Astrocyte (in vitro differentiated cells and primary cell): ENCODE measurements around the gene KRTAP5-1. TPM values are rescaled to one million over a fixed set of nuclear protein-coding genes. Genes with fewer than 3 reads are reported as not detected.

Experiments
- DNase-seq: peaks from one replicate; pipeline ENCODE4 v3.0.0-alpha.2; 2010; ENCODE audit warnings: low read depth
- FAIRE-seq: peaks from 2 replicates; lab custom pipeline; 2011; peaks lifted over from hg19 to GRCh38; lab: Jason Lieb, UNC
- H2AFZ ChIP-seq: 2 replicates; pipeline ENCODE4 v1.6.0; 2012; ENCODE audit warnings: low read depth, low read length, inconsistent platforms
- H3K27ac ChIP-seq: 2 replicates; pipeline ENCODE4 v1.5.1; 2011; ENCODE audit warnings: low read depth, low read length, inconsistent platforms
- H3K27me3 ChIP-seq: 2 replicates; pipeline ENCODE4 v1.6.0; 2011; ENCODE audit warnings: low read length, inconsistent platforms; ENCODE audit not compliant: insufficient read depth
- H3K36me3 ChIP-seq: 2 replicates; pipeline ENCODE4 v1.5.1; 2011; ENCODE audit warnings: low read length, inconsistent platforms; ENCODE audit not compliant: insufficient read depth
- H3K4me1 ChIP-seq: 2 replicates; pipeline ENCODE4 v1.5.1; 2011; ENCODE audit warnings: low read length, inconsistent platforms; ENCODE audit not compliant: insufficient read depth
- H3K4me2 ChIP-seq: 2 replicates; pipeline ENCODE4 v1.6.0; 2012; ENCODE audit warnings: low read length, inconsistent platforms
- H3K4me3 ChIP-seq: 2 replicates; pipeline ENCODE4 v1.5.1; 2011; ENCODE audit warnings: low read depth, mild to moderate bottlenecking, low read length, inconsistent platforms; ENCODE audit not compliant: insufficient read depth
- H3K79me2 ChIP-seq: 2 replicates; pipeline ENCODE4 v1.6.0; 2012; ENCODE audit warnings: mild to moderate bottlenecking, low read length, inconsistent platforms; ENCODE audit not compliant: insufficient read depth
- H3K9ac ChIP-seq: 2 replicates; pipeline ENCODE4 v1.6.0; 2012; ENCODE audit warnings: mild to moderate bottlenecking, low read length, inconsistent platforms
- H3K9me3 ChIP-seq: 2 replicates; pipeline ENCODE4 v1.5.1; 2012; ENCODE audit warnings: low read depth, mild to moderate bottlenecking, low read length, inconsistent platforms; ENCODE audit not compliant: insufficient read depth
- H4K20me1 ChIP-seq: 2 replicates; pipeline ENCODE4 v1.6.0; 2012; ENCODE audit warnings: low read length, inconsistent platforms; ENCODE audit not compliant: insufficient read depth
- H3K27ac Mint-ChIP-seq: one replicate; pipeline ENCODE4 v1.8.0; 2021; ENCODE audit warnings: mild to moderate bottlenecking, mixed read lengths; ENCODE audit not compliant: unreplicated experiment
- H3K27me3 Mint-ChIP-seq: one replicate; pipeline ENCODE4 v1.8.0; 2021; ENCODE audit warnings: low read depth, mixed read lengths; ENCODE audit not compliant: unreplicated experiment
- H3K36me3 Mint-ChIP-seq: one replicate; pipeline ENCODE4 v1.8.0; 2021; ENCODE audit warnings: low read depth, mixed read lengths; ENCODE audit not compliant: unreplicated experiment
- H3K4me1 Mint-ChIP-seq: one replicate; pipeline ENCODE4 v1.8.0; 2021; ENCODE audit warnings: low read depth, mixed read lengths; ENCODE audit not compliant: unreplicated experiment
- H3K4me3 Mint-ChIP-seq: one replicate; pipeline ENCODE4 v1.8.0; 2021; ENCODE audit warnings: mild to moderate bottlenecking, moderate library complexity, mixed read lengths; ENCODE audit not compliant: unreplicated experiment
- H3K9me3 Mint-ChIP-seq: one replicate; pipeline ENCODE4 v1.8.0; 2021; ENCODE audit warnings: mild to moderate bottlenecking, mixed read lengths; ENCODE audit not compliant: unreplicated experiment
- CTCF ChIP-seq: IDR thresholded peaks from 2 replicates; pipeline ENCODE4 v1.5.1; 2011; ENCODE audit warnings: low read depth, mild to moderate bottlenecking, inconsistent platforms, low read length, moderate library complexity; ENCODE audit not compliant: insufficient read depth
- EZH2 ChIP-seq: IDR thresholded peaks from 2 replicates; pipeline ENCODE4 v1.6.1; 2012; ENCODE audit warnings: mild to moderate bottlenecking, low read length, inconsistent platforms; ENCODE audit not compliant: insufficient read depth
- total RNA-seq: library from RNA; stranded (reverse); gene quantifications from 2 replicates; pipeline ENCODE4 v1.2.1, GENCODE V29; 2021

KRTAP5-1 gene
- total RNA-seq, 1 donor from 2014 or later: not detected

- TF ChIP-seq CTCF (no peak), EZH2 (no peak)
- H4K20me1 ChIP-seq: peaks cover 64% of the 10 kb centered on the region
- H2AFZ ChIP-seq: no peak overlapping the region
- H3K27ac ChIP-seq: peak overlapping the region; percentile 22
- no peaks in the 10 kb centered on the region for H3K27me3 ChIP-seq
- Mint-ChIP-seq H3K4me1 (peaks cover 3% of the 10 kb centered on the region), H3K27me3 (peaks cover 3% of the 10 kb centered on the region), H3K27ac (no peak overlapping the region), H3K4me3 (no peak overlapping the region), H3K36me3 (peaks cover 6% of the 10 kb centered on the region), H3K9me3 (no peaks in the 10 kb centered on the region)
- H3K79me2 ChIP-seq: peaks cover 5% of the 10 kb centered on the region
- H3K9ac ChIP-seq: peak overlapping the region; percentile 55
- peak; percentile 57 for DNase-seq
- H3K4me3 ChIP-seq: no peak overlapping the region
- H3K36me3 ChIP-seq: no peaks in the 10 kb centered on the region
- peaks cover 29% of the 10 kb centered on the region for H3K4me1 ChIP-seq
- FAIRE-seq: no peak
- H3K9me3 ChIP-seq: no peaks in the 10 kb centered on the region
- H3K4me2 ChIP-seq: peak overlapping the region; percentile 34
These were observed 25.8 kb downstream of the KRTAP5-1 start for GRCh38 chr11:1559111-1559951.

- Histone ChIP-seq H3K4me1 (peaks cover 23% of the 10 kb centered on the region), H3K27me3 (no peaks in the 10 kb centered on the region), H3K36me3 (no peaks in the 10 kb centered on the region), H3K27ac (peak overlapping the region; percentile 22), H3K4me2 (peak overlapping the region; percentile 34), H3K9me3 (no peaks in the 10 kb centered on the region), H2AFZ (no peak overlapping the region), H3K4me3 (no peak overlapping the region), H4K20me1 (peaks cover 61% of the 10 kb centered on the region), H3K9ac (peak overlapping the region; percentile 55), H3K79me2 (no peaks in the 10 kb centered on the region)
- peaks cover 3% of the 10 kb centered on the region for H3K4me1 Mint-ChIP-seq
- no peak overlapping the region for H3K4me3 Mint-ChIP-seq
- H3K9me3 Mint-ChIP-seq: no peaks in the 10 kb centered on the region
- DNase-seq (no peak), FAIRE-seq (no peak)
- TF ChIP-seq CTCF (no peak), EZH2 (no peak)
- H3K27me3 Mint-ChIP-seq: peaks cover 3% of the 10 kb centered on the region
- H3K36me3 Mint-ChIP-seq: peaks cover 6% of the 10 kb centered on the region
- no peak overlapping the region for H3K27ac Mint-ChIP-seq
These were observed 26.3 kb downstream of the KRTAP5-1 start for GRCh38 chr11:1558775-1559110.
